HG03175 (cell line): ENCODE data around the gene ZNF487.
"Not testable (repeated sequence)": the region's sequence is repeated elsewhere in the genome, so short reads cannot be mapped to it uniquely, and the experiment has no call there.

Experiments used
- ATAC-seq: cut with Tn5 transposase; IDR thresholded peaks from one replicate; pipeline ENCODE4 v1.9.1; 2021; ENCODE audit warnings: mild to moderate bottlenecking, moderate library complexity; ENCODE audit not compliant: unreplicated experiment

The ZNF487 gene

DNA sequence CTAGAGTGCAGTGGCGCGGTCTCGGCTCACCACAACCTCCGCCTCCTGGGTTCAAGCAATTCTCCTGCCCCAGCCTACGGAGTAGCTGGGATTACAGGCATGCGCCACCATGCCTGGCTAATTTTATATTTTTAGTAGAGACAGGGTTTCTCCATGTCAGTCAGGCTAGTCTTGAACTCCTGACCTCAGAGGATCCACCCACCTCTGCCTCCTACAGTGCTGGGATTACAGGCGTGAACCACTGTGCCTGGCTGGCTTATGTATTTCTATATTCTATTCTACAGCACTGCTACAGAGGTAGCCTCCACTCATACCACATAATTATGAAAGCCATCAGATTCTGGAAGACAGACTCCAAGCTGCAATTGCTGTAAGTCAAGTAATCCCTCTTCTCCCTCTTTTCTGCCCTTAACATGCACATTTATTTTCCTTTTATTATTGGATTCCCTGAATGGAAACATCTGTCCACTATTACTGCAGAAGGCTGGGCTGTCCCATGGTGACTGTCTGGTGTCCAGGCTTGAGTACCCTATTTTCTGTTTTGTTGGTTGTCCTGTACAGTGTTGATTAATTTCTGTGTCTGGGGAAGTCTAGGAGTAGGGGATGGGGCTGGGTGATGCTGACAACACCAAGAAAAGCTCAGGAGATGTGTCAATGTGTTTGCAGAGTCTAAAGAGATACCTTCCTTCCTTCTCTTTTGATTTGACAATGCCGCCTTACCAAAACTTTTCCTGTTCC, 5.8 kb upstream of the ZNF487 start:
- no peak for ATAC-seq

DNA sequence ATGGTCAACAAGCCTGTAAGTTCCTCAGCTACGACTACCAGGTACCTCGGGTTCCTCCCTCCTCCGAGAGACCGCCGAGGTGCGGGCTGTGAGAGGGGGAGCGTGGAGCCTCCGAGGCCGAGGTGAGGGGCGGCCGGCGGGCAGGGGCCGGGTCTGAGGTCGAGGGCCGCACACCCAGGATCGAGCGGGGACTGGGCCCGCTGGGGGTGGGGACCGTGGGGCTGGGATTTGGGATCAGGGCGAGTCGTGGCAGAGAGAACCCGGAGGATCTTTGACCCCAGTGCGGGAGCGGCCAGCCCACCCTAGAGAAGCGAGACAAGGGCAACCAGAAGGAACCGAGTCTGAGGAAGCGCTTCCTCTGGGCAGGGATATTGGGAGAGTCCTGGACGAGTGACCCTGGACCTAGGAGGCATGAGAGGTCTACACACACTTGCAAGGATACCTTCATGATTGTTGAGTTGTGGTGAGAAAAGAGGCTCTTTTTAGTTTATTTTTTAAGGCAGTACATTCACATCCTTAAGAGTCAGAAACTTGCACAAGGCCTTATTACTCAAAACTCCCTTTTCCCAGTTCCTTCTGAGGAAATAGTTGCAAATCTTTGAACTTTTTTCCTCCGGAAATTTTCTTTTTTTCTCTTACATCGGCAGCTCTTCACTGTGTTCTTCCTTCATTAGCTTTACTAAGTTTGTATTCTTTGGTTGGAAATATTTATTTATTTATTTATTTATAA, 395 bp downstream of the ZNF487 start:
- ATAC-seq = no peak

DNA sequence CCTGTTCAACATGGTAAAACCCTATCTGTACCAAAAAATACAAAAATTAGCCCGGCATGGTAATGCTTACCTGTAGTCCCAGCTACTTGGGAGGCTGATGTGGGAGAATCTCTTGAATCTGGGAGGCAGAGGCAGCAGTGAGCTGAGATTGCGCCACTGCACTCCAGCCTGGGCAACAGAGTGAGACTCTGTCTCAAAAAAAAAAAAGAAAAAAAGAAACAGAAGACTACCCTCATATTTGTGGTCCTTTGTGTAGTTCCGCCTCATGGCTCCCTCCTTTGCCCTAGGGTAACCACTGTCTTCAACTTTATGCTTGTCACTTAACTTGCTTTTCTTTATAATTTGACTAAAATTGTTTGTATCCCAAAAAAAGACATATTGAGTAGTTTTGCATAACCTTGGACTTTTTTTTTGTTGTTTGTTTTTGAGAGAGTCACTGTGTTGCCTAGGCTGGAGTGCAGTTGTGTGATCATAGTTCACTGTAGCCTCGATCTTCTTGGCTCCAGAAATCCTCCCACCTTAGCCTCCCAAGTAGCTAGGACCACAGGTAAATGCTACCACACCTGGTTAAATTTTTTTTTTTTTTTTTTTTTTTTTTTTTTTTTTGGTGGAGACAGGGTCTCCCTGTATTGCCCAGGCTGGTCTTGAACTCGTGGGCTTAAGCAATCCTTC, 3.7 kb downstream of the ZNF487 start:
- no peak for ATAC-seq

DNA sequence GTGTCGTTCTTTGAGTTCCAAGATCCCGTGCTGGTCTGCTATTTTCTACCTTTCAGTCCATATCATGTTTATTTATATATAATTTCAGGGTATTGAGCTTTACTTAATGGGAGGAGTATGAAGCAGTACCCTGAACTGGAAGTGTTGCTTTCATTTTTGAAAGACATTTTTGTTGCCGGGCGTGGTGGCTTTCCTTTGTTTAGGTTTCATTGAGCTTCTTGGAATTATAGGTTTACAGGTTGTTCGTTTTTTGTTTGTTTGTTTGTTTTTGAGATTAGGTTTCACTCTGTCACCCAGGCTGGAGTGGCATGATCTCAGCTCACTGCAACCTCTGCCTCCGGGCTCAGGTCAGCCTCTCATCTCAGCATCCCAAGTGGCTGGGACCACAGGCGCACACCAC, 7.4 kb downstream of the ZNF487 start:
- ATAC-seq = no peak

DNA sequence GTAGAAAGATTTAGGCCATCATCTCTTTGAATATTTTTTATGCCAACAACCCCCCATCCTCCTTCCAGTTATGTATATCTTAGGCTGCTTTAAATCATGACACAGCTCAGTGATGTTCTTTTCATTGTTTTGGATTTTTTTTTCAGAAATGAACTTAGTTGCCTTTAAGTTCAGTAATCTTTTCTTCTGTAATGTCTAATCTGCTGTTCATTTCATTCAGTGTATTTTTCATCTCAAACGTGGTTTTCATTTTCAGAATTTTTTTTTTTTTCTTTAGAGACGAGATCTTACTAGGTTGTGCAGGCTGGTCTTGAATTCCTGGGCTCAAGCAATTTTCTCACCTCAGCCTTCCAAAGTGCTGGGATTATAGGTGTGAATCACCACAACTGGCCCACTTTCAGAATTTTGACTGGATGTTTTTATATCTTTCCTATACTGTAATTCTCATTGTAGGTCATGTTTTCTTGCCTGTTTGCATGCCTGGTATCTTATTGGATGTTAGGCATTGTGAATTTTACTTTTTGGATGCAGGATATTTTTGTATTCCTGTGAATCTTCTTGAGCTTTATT, 8.1 kb downstream of the ZNF487 start:
- no peak for ATAC-seq

DNA sequence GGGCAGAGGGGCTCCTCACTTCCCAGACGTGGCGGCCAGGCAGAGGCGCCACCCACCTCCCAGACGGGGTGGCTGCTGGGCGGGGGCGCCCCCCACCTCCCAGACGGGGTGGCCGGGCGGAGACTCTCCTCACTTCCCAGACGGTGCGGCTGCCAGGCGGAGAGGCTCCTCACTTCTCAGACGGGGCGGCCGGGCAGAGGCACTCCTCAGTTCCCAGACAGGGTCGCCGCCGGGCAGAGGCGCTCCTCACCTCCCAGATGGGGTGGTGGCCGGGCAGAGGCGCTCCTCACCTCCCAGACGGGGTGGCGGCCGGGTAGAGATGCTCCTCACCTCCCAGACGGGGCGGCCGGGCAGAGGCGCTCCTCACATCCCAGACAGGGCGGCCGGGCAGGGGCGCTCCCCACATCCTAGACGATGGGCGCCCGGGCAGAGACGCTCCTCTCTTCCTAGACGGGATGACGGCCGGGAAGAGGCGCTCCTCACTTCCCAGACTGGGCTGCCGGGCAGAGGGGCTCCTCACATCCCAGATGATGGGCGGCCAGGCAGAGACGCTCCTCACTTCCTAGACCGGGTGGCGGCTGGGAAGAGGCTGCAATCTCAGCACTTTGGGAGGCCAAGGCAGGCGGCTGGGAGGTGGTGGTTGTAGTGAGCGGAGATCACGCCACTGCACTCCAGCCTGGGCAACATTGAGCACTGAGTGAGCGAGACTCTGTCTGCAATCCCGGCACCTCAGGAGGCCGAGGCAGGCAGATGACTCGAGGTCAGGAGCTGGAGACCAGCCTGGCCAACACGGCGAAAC, 9.5 kb downstream of the ZNF487 start:
- not testable (repeated sequence) for ATAC-seq

DNA sequence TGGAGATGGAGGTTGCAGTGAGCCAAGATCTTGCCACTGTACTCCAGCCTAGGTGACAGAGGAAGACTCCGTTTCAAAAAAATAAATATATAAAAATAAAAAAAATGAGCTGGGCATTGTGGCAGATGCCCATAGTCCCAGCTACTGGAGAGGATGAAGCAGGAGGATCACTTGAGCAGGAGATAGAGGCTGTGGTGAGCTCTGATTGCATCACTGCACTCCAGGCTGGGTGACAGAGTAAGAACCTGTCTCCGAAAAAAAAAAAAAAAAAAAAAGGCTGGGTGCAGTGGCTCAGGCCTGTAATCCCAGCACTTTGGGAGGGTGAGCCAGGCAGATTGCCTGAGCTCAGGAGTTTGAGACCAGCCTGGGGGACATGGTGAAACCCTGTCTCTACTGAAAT, 11.8 kb downstream of the ZNF487 start:
- ATAC-seq = no peak

DNA sequence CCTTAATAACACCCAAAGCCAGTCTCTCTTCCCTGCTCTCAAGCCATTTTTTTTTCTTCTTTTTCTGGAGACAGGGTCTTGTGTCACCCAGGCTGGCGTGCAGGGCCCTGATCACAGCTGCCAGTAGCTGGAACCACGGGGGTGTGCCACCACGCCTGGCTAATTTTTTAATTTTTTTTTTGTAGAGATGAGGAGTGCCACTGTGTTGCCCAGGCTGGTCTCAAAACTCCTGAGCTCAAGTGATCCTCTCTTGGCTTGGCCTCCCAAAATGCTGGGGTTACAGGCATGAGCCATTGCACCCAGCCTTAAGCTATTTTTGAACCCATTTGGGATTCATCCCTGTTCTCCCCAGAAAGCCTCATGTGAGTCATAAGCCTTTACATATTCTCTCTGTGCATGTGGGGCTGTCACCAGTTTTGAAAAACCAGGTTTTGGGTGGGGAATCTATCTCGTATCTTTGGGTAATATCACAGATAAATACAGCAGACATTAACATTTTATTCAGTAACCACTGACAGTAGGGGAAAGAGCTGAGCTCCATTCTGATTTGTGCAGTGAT, 15.5 kb downstream of the ZNF487 start:
- no peak for ATAC-seq

DNA sequence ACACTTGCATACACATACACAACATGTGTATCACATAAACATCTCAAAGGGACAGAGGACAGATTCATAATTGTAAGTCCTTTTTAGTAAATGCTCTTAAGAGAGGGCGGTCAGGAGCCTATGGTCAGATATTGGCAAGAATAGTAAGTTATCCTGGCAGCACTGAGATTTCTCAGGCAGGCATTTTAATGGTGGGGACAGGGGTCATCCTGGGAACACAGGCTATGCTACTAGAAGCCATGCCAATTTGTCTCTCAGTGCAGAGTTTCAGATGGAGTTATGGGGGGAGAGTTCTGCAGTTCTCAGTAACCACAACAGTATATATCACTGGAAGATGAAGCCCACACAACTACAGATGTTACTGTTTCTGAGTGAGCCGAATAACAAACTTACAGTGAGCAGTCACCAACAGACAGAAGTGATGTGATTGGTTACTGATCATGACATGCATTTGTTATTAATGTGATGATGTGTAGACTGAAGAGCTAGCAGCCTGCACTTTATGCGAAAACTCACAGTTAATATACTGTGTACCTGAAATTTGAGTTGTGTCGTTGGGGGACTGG, 16.4 kb downstream of the ZNF487 start:
- peak; percentile 18 for ATAC-seq

DNA sequence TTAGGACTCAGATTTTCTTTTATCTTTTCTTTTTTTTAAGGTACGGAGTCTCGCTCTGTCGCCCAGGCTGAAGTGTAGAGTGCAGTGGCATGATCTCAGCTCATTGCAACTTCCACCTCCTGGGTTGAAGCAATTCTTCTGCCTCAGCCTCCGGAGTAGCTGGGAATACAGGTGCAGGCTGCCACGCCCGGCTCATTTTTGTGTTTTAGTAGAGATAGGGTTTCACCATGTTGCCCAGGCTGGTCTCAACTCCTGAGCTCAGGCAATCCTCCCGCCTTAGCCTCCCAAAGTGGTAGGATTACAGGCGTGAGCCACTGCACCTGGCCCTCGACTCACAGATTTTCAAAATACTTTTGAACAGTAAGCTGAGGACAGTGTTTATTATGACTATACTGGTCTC, 17.1 kb downstream of the ZNF487 start:
- not testable (repeated sequence) for ATAC-seq

DNA sequence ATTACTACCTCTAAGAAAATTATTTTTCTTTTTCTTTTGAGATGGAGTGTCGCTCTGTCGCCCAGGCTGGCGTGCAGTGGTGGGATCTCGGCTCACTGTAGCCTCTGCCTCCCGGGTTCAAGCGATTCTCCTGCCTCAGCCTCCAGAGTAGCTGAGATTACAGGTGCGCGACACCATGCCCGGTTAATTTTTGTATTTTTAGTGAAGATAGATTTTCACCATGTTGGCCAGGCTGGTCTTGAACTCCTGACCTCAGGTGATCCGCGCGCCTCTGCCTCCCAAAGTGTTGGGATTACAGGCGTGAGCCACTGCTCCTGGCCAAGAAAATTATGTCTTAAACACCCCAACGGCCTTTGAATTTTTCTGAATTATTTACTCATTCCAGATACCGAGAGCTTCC, 19.6 kb downstream of the ZNF487 start:
- not testable (repeated sequence) for ATAC-seq

DNA sequence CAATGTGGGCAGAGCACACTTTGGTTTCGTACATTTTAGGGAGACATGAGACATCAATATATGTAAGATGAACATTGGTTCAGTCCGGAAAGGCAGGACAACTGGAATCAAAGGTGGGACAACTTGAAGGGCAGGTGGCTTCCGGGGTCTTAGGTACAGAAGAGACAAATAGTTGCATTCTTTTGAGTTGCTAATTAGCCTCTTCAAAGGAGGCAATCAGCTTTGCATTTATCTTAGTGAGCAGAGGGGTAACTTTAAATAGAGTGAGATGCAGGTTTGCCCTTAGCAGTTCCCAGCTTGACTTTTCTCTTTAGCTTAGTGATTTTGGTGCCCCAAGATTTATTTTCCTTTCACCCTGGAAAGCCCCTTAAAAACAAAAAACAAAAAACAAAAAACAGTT, 21.3 kb downstream of the ZNF487 start:
- no peak for ATAC-seq

DNA sequence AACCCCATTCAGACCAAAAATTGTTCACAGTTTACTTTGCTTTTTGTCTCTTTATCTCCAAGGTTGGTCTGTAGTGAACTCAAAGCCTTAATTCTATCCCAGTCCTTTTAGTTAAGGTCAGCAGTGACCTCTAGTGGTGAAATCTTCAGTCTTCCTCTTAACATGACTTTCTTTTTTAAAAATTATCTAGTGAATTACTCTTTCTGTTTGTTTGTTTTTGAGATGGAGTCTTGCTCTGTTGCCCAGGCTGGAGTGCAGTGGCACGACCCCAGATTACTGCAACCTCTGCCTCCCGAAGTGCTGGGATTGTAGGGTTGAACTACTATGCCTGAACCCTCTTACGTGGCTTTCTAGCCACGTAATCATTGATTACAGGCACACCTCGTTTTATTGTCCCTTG, 25.0 kb downstream of the ZNF487 start:
- peak; percentile 73 for ATAC-seq

DNA sequence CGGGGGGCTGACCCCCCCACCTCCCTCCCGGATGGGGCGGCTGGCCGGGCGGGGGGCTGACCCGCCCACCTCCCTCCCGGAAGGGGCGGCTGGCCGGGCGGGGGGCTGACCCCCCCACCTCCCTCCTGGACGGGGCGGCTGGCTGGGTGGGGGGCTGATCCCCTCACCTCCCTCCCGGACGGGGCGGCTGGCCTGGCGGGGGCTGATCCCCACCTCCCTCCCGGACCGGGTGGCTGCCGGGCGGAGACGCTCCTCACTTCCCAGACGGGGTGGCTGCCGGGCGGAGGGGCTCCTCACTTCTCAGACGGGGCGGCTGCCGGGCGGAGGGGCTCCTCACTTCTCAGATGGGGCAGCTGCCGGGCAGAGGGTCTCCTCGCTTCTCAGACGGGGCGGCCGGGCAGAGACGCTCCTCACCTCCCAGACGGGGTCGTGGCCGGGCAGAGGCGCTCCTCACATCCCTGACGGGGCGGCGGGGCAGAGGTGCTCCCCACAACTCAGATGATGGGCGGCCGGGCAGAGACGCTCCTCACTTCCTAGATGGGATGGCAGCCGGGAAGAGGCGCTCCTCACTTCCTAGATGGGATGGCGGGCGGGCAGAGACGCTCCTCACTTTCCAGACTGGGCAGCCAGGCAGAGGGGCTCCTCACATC, 28.3 kb downstream of the ZNF487 start:
- not testable (repeated sequence) for ATAC-seq

DNA sequence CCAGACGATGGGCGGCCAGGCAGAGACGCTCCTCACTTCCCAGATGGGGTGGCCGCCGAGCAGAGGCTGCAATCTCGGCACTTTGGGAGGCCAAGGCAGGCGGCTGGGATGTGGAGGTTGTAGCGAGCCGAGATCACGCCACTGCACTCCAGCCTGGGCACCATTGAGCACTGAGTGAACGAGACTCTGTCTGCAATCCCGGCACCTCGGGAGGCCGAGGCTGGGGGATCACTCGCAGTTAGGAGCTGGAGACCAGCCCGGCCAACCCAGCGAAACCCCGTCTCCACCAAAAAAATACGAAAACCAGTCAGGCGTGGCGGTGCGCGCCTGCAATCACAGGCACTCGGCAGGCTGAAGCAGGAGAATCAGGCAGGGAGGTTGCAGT, 28.8 kb downstream of the ZNF487 start:
- ATAC-seq = not testable (repeated sequence)

DNA sequence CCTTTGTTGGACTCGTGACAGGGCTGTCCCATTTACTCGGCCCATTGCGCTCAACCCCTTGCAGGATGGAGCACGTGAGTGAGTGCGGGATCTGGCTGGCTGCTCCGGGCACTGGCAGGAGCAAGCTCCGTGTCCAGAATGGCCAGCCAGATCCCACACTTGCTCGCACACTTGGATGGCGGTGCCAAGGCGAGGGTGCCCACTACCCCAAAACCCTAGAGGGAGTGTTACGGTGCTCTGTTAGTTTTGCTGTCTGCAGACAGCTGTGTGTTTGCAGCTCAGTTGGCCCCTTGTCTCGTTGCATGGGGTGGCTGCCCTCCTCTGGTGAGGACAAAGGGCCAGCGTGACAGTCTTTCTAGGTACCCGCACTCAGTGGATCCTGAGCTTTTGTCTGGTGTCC, 34.2 kb downstream of the ZNF487 start:
- no peak for ATAC-seq

DNA sequence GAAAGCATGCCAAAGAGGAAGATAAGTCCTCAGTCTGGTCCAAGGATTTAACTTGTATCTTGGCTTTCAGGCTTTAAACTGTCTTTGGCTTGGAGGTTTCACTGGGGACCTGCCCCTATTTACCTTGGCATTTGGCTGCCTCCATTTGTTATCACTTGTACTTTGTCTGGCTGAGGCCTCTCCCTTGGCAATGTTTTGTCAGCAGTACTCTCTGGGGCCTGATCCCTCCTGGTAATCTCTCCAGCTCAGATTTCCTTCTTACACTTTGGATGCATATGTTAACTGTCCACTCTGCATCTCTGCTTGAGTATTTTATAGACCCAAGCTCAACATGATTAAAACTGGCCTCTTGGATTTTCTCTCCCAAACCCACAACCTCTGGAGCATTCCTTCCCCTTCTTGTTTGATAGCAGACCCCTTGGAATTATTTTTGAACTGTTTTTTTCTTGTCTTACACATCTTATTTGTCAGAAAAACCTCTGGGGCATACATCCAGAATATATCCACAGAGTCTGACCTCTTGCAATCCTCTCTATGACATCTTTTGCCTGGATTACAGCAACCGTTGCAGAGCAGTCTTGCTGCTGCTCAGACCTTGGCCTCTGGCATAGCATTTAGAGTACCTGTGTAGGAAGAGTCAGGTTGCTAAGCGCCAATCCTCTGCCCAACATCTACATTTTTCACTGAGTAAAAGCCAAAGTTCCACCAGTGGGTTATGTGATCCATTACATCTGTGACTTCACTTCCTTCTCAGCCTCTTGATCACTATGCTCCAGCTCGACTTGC, 35.2 kb downstream of the ZNF487 start:
- ATAC-seq = no peak

DNA sequence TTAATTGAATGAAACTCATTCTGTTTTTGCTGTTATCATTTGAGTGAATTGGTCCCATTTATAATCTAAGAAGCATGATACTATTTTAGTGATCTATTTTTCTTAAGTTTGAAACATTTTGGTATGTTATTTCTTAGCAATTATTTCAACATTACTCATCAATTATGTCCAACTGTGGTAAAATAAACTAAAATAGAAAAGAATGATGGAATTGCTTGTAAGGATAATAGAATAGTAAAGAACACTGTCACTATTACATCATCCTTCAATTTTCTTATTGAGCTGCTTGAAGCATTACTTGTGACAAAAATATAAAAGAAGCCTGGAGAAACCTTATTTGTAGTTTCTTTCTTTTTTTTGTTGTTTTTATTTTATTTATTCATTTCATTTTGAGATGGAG, 42.4 kb downstream of the ZNF487 start:
- ATAC-seq = no peak
